Dendritic cell treated with granulocyte-macrophage colony-stimulating factor and Interleukin-4, amounts not matched to agents 40 ng/mL and 50 ng/mL, for 4 days (primary cell): ENCODE results near the gene COL5A1.

Experiments
- H3K27ac Mint-ChIP-seq: one replicate; pipeline ENCODE4 v1.8.0; 2022; ENCODE audit warnings: mild to moderate bottlenecking, mixed read lengths
- H3K27me3 Mint-ChIP-seq: one replicate; pipeline ENCODE4 v1.8.0; 2022; ENCODE audit warnings: mild to moderate bottlenecking, mixed read lengths
- H3K36me3 Mint-ChIP-seq: one replicate; pipeline ENCODE4 v1.8.0; 2022; ENCODE audit warnings: low read depth, mixed read lengths
- H3K4me1 Mint-ChIP-seq: one replicate; pipeline ENCODE4 v1.8.0; 2022; ENCODE audit warnings: low read depth, mixed read lengths
- H3K4me3 Mint-ChIP-seq: one replicate; pipeline ENCODE4 v1.8.0; 2022; ENCODE audit warnings: mild to moderate bottlenecking, moderate library complexity, mixed read lengths
- H3K9me3 Mint-ChIP-seq: one replicate; pipeline ENCODE4 v1.8.0; 2022; ENCODE audit warnings: mixed read lengths
- intact Hi-C: fragments of 100-400 bp; cut with micrococcal nuclease; formaldehyde crosslinking; loops from one replicate; pipeline ENCODE4 v1.15.0; 2022

The COL5A1 gene

DNA sequence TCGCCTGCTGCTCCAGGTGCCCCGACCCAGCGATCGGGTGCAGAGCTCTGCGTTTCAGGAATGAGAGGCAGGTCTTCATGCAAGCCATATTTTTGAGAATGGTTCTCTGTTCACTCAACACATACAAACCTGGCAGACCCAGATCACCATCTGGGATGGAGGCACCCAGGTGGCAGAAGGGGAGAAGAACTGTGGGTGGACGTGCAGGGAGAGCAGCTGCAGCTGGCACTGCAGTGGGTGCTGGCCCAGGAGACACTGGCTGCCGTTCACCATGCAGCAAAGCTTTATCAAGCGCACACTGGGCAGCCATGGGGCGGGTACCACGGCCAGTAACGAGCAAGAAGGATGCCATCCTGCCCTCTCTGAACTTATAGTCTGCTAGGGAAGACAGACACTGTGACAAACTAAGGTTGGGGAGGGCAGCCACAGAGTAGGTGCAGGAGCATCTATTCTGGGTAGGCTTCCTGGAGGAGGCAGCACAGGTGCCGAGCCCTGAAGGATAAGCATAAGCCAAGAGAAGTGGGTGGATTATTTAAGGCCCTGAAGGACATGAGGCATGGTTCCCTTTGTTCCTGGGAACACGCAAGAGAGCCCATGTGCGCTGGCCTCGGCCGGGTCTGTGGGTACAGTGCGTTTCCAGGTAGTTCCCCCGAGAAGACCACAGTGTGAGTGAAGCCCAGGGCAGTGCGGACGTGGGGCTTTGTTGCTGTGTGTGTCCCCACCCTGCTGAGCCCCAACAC, 192.8 kb downstream of the COL5A1 start:
- Mint-ChIP-seq H3K4me3 (no peak overlapping the region), H3K4me1 (no peaks in the 10 kb centered on the region), H3K9me3 (no peaks in the 10 kb centered on the region), H3K36me3 (no peaks in the 10 kb centered on the region), H3K27me3 (peaks cover 39% of the 10 kb centered on the region), H3K27ac (no peak overlapping the region)
- intact Hi-C loops: no loop called here

DNA sequence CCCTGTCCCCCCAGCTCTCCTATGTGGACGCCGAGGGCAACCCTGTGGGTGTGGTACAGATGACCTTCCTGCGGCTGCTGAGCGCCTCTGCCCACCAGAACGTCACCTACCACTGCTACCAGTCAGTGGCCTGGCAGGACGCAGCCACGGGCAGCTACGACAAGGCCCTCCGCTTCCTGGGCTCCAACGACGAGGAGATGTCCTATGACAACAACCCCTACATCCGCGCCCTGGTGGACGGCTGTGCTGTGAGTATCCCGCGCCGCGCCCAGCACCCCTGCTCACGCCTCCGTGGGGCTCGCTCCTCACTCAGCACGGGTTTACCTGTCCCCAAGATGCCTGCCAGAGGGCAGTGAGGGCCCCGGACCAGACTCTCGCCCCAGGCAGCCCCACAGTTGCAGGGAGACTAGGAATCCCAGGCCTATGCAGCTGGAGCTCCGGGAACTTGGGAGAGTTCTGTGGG, 193.4 kb downstream of the COL5A1 start:
- no peaks in the 10 kb centered on the region for H3K4me1 Mint-ChIP-seq
- H3K27ac Mint-ChIP-seq: no peak overlapping the region
- H3K27me3 Mint-ChIP-seq: peaks cover 43% of the 10 kb centered on the region
- no peaks in the 10 kb centered on the region for H3K9me3 Mint-ChIP-seq
- H3K36me3 Mint-ChIP-seq: no peaks in the 10 kb centered on the region
- H3K4me3 Mint-ChIP-seq: no peak overlapping the region
- intact Hi-C loops: no loop called here

DNA sequence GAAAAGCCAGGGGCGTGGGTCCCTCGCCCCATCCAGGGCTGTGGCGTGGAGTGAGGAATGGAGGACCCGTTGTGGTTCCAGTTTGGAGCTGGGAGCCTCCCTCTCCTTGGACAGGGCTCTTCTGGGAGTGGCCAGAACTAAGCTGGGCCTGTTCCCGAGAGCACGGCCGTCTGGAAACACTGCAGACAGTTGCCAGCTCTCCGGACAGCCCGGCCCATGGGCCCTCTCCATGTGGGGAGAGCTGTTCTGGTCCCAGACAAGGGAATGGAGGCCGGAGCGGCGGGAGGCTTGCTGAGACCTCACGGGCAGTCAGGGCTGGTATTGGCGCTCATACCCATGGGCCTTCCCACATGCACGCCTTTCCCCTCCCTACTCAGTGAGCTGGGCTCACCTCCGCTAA, 193.8 kb downstream of the COL5A1 start:
- no peak overlapping the region for H3K4me3 Mint-ChIP-seq
- H3K27me3 Mint-ChIP-seq: peaks cover 44% of the 10 kb centered on the region
- H3K9me3 Mint-ChIP-seq: no peaks in the 10 kb centered on the region
- H3K36me3 Mint-ChIP-seq: no peaks in the 10 kb centered on the region
- no peaks in the 10 kb centered on the region for H3K4me1 Mint-ChIP-seq
- intact Hi-C loops: no loop called here
- no peak overlapping the region for H3K27ac Mint-ChIP-seq

DNA sequence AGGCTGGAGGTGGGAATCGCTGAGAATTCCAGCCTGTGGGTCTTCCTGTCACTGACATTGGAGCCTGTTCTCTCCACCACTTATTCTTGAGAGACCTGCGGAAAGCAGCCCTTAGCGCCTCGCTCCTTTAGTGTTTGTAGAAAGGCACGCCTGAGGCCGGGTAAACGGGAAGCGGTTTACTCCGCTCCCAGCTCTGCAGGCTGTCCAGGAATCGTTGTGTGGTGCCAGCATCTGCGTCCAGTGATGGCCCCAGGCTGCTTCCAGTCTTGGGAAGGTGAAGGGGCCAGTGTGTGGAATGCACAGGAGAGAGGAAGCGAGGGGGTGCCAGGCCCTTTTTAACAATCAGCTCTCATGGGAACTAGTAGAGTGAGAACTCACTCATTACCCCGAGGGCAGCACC, 194.4 kb downstream of the COL5A1 start:
- no peaks in the 10 kb centered on the region for H3K36me3 Mint-ChIP-seq
- intact Hi-C loops: no loop called here
- H3K4me1 Mint-ChIP-seq: no peaks in the 10 kb centered on the region
- no peaks in the 10 kb centered on the region for H3K9me3 Mint-ChIP-seq
- H3K27me3 Mint-ChIP-seq: peaks cover 43% of the 10 kb centered on the region
- H3K27ac Mint-ChIP-seq: no peak overlapping the region
- no peak overlapping the region for H3K4me3 Mint-ChIP-seq

DNA sequence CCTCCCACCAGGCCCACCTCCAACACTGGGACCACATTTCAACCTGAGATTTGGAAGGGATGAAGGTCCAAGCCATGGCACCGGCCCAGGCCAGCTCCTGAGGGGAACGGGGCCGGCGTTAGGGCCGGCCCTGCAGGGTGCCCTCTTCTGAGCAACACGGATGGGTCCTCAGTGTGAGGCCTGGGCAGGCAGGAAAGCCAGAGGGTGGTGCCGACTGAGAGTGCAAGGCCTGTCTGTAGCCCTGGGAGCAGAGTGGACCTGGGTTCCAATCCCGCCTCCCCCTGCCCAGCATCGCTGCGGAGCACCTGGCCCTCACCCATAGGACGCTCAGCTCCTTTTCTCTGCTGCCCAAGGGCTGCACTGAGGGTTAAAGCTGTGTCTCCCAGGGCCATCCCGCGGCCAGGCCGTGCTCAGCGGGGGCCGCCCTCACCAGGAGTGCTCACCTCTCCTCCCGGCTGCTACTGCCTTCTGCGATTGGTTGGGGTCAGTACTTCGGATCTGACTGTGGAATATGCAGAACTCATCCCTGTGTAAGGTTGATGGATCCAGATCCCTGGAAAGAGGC, 194.9 kb downstream of the COL5A1 start:
- no peaks in the 10 kb centered on the region for H3K4me1 Mint-ChIP-seq
- H3K4me3 Mint-ChIP-seq: no peak overlapping the region
- H3K27me3 Mint-ChIP-seq: peaks cover 40% of the 10 kb centered on the region
- no peaks in the 10 kb centered on the region for H3K9me3 Mint-ChIP-seq
- intact Hi-C loops: no loop called here
- no peaks in the 10 kb centered on the region for H3K36me3 Mint-ChIP-seq
- no peak overlapping the region for H3K27ac Mint-ChIP-seq

DNA sequence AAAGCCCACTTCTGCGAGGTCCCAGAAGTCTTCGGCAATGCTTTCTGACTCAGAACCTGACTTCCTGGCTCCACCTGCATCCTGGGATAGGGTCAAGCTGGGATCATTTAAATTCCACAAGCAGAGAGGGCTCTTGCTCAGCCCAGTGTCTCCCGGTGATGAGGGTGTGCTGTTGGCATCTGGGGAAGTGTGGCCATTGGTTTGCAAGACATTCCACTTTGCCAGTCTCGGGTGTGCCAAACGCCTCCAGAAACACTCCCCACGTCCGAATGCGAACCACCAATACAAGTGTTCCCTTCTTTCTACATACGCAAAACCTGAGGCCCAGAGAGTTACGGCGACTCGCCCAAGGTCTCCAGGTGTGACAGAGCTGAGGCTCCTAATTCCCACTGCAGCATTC, 195.9 kb downstream of the COL5A1 start:
- Mint-ChIP-seq H3K4me1 (no peaks in the 10 kb centered on the region), H3K9me3 (no peaks in the 10 kb centered on the region), H3K27ac (no peak overlapping the region), H3K36me3 (no peaks in the 10 kb centered on the region), H3K27me3 (peaks cover 42% of the 10 kb centered on the region), H3K4me3 (no peak overlapping the region)
- intact Hi-C loops: no loop called here

DNA sequence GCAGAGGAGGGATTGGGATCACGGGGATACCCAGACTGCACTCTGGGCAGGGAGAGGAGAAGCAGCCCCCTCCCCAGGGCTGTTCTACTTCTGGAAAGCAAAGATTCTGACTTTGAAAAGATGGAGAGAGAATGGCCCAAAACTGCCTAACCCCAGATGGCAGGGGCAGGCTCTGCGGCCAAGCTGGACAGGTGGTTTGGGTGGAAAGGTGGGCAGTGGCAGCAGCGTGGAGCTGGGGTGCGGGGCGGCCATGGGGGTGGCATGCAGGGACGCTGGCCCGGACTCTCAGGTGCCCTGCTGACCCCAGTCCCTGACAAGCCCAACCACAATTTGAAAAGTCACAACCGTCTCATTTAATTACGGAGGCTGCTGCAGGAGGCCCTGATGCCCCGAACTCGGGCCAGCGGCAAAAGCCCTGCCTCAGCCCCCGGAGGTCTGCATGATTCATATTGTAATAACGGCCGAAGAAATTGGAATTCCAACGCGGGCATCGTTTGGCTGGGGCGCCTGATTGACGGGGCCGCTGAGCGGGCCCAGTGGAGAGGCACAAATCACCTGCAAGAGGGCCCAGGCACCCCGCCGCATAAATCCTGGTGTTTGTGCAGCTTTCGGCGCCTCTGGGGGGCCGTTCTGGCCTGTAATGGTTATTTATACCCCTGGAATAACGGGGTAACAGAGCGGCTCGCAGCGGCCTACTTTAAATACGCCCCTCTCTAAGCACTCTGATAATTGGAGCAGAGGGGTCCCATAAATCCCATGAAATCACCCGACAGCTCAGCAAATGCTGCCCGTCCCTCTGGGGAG, 197.2 kb downstream of the COL5A1 start:
- Mint-ChIP-seq H3K27me3 (peaks cover 42% of the 10 kb centered on the region), H3K27ac (no peak overlapping the region), H3K36me3 (no peaks in the 10 kb centered on the region), H3K9me3 (no peaks in the 10 kb centered on the region), H3K4me1 (no peaks in the 10 kb centered on the region), H3K4me3 (no peak overlapping the region)
- intact Hi-C loops: no loop called here

DNA sequence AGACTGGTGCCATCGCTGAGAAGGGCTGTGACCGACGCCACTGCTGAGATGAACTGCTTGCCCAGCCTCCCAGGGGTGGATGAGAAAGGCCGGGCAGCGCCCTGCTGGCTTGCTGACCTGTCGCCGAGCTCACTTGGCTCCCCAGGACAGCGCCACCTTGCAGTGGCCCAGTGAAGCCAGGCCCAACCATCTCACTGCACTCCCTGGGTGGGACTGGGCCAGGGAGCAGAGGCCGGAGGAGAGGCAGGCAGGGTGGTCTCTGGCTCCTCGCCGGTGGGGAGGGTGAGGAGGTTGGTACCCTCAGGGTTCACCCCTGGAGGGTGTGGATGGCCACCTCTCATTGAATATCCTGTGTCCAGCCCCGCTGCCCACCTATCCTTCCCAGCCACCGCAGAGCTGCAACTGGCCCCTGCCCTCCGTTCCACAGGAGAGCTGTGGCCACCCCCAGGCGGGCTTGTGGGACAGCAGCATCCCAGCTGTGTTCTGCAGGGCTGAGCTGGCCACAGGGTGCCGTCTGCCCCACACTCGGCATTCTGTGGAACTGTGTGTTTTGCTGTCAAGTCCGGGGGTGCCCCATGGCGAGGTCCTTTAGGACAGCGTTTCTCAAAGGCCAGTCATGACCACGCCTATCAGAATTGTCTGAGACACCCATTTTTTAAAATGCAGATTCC, 198.0 kb downstream of the COL5A1 start:
- H3K4me1 Mint-ChIP-seq: no peaks in the 10 kb centered on the region
- no peaks in the 10 kb centered on the region for H3K9me3 Mint-ChIP-seq
- peaks cover 42% of the 10 kb centered on the region for H3K27me3 Mint-ChIP-seq

DNA sequence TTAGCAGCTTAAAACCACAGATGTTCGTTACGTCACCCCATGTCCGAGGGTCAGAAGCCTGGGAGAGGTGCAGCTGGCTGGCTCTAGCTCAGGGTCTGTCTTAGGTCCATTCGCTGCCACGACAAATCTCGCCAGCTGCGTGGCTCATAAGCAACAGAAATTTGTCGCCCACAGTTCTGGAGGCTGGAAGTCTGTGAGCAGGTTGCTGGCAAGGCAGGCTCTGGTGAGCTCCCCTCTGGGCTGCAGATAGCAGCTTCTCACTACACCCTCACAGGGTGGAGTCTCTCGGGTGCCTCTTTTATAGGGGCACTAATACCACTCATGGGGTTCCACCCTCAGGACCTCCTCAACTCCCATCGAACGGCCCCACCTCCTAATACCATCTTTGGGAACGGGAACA, 198.9 kb downstream of the COL5A1 start:
- Mint-ChIP-seq H3K27ac (no peak overlapping the region), H3K4me3 (no peak overlapping the region), H3K36me3 (no peaks in the 10 kb centered on the region), H3K9me3 (no peaks in the 10 kb centered on the region), H3K4me1 (no peaks in the 10 kb centered on the region), H3K27me3 (peaks cover 35% of the 10 kb centered on the region)
- intact Hi-C loops: no loop called here

More for the DNA sequence above, 198.0 kb downstream of the COL5A1 start:
- intact Hi-C loops: no loop called here
- Mint-ChIP-seq H3K4me3 (no peak overlapping the region), H3K27ac (no peak overlapping the region), H3K36me3 (no peaks in the 10 kb centered on the region)

DNA sequence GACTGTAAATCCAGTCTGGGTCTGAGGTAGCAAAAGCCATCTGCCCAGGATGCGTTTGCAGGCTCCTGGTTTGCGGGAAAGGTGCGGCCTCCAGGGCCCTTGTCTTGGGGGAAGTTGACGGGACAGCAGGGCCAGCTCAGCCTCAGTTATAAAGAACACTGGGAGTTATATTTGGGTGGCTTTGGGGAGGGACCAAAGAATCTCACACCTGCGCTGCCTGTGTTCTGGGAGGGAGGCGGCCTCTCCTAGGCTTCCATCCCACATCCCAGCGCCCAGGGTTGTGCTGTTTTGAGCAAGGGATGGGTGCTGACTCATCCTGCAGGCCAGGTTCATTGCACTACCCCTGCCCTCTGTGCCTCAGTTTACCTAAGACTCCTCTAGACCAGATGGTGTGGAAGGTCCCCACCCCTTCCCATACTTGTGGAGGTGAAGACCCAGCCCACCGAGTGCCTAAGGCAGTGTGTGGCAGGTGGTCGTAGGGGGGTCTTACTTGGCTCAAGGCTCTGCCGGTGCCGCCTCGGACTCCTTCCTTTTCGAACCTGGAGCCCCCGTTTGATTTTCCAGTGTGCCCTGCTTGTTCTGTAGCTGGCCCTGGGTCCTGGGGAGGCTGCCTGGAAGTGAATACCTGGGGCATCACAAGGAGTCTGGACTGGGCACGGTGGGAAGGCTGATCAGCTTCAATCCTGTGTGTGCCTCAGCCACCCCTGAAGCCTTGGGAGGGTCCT, 199.7 kb downstream of the COL5A1 start:
- Mint-ChIP-seq H3K27ac (no peak overlapping the region), H3K4me1 (no peaks in the 10 kb centered on the region), H3K36me3 (no peaks in the 10 kb centered on the region), H3K27me3 (peaks cover 35% of the 10 kb centered on the region), H3K9me3 (no peaks in the 10 kb centered on the region), H3K4me3 (no peak overlapping the region)
- intact Hi-C loops: no loop called here

DNA sequence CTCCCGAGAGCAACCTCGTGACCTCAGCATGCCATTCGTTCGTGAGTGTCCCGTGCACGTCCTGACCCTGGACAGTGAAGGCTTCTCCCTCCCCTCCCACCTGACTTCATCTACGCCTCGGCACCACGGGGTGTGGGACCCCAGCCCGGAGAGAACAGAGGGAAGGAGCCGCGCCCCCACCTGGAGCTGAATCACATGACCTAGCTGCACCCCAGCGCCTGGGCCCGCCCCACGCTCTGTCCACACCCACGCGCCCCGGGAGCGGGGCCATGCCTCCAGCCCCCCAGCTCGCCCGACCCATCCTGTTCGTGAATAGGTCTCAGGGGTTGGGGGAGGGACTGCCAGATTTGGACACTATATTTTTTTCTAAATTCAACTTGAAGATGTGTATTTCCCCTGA, 200.7 kb downstream of the COL5A1 start:
- Mint-ChIP-seq H3K9me3 (no peaks in the 10 kb centered on the region), H3K4me1 (no peaks in the 10 kb centered on the region), H3K27me3 (peaks cover 35% of the 10 kb centered on the region), H3K4me3 (no peak overlapping the region), H3K27ac (no peak overlapping the region), H3K36me3 (no peaks in the 10 kb centered on the region)
- intact Hi-C loops: no loop called here

DNA sequence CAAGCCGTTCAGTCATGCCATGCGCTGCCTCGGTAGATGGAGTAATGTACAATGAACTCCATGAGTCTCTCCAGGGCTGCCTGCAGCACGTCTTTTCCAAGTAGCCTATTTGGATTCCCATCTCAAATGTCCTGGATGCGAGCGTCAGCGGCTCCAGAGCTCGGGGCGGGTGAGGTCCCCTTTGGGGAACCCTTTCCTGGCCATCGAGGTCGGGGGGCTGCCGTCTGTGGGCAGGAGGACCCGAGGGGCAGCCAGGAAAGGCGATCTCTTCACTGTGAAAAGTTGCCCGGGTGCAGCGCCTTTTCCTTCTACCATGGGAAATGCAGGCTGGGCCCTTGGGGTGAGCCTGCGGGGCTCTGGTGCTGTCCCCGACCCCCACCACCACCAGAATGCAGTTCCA, 202.1 kb downstream of the COL5A1 start:
- H3K4me1 Mint-ChIP-seq: no peaks in the 10 kb centered on the region
- no peaks in the 10 kb centered on the region for H3K36me3 Mint-ChIP-seq
- H3K27me3 Mint-ChIP-seq: peaks cover 23% of the 10 kb centered on the region
- no peaks in the 10 kb centered on the region for H3K9me3 Mint-ChIP-seq
- H3K27ac Mint-ChIP-seq: no peak overlapping the region
- intact Hi-C loops: no loop called here
- H3K4me3 Mint-ChIP-seq: no peak overlapping the region

DNA sequence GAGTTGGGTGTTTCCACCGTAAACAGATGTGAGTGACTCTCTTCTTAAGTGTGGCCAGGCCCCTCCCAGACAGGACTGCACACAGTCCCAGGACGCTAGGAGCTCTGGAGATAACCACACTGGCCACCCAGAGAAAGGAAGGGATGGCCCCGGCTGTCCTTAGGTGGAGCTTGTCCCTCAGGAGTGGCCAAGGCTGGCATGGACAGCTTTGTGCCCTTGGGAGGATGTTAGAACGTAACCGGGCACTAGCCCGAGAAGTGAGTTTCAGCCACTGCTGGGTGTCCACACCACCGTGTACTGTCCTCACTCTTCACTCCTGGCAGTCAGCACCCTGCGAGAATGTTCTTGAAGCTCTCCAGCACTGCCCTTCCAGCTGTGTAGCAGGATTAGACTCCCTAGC, 203.2 kb downstream of the COL5A1 start:
- H3K27me3 Mint-ChIP-seq: peaks cover 20% of the 10 kb centered on the region
- no peak overlapping the region for H3K4me3 Mint-ChIP-seq
- intact Hi-C loops: no loop called here
- no peaks in the 10 kb centered on the region for H3K4me1 Mint-ChIP-seq
- H3K36me3 Mint-ChIP-seq: no peaks in the 10 kb centered on the region
- no peaks in the 10 kb centered on the region for H3K9me3 Mint-ChIP-seq
- H3K27ac Mint-ChIP-seq: no peak overlapping the region
